HG03103 (cell line): ENCODE data around the gene GBGT1.
A peak's percentile ranks its signal among the peaks of the same experiment; 100 is the strongest.

Source experiments
- ATAC-seq: cut with Tn5 transposase; IDR thresholded peaks from one replicate; pipeline ENCODE4 v1.9.1; 2021; ENCODE audit warnings: low read depth; ENCODE audit not compliant: unreplicated experiment

GBGT1 gene

GRCh38 chr9:133144904-133145851 is 18.5 kb downstream of the GBGT1 start:
- ATAC-seq = no peak

GRCh38 chr9:133144142-133144903 is 19.4 kb downstream of the GBGT1 start:
- ATAC-seq = peak; percentile 39

- no peak for ATAC-seq
Measured at GRCh38 chr9:133143639-133144141, 20.0 kb downstream of the GBGT1 start.

GRCh38 chr9:133142684-133143622 is 20.8 kb downstream of the GBGT1 start:
- no peak for ATAC-seq

GRCh38 chr9:133141833-133142595 is 21.7 kb downstream of the GBGT1 start:
- ATAC-seq = no peak

GRCh38 chr9:133140606-133141005 is 23.1 kb downstream of the GBGT1 start:
- ATAC-seq = no peak

GRCh38 chr9:133140174-133140505 is 23.6 kb downstream of the GBGT1 start:
- ATAC-seq = no peak

- ATAC-seq = no peak
Measured at GRCh38 chr9:133139246-133140173, 24.2 kb downstream of the GBGT1 start.

GRCh38 chr9:133137451-133138231 is 26.1 kb downstream of the GBGT1 start:
- ATAC-seq = no peak

GRCh38 chr9:133135146-133135745 is 28.5 kb downstream of the GBGT1 start:
- no peak for ATAC-seq

GRCh38 chr9:133134388-133135145 is 29.1 kb downstream of the GBGT1 start:
- no peak for ATAC-seq

- ATAC-seq = peak; percentile 86
Measured at GRCh38 chr9:133133681-133134387, 29.9 kb downstream of the GBGT1 start.

GRCh38 chr9:133132174-133132573 is 31.5 kb downstream of the GBGT1 start:
- no peak for ATAC-seq

GRCh38 chr9:133131506-133131905 is 32.2 kb downstream of the GBGT1 start:
- ATAC-seq = no peak

- no peak for ATAC-seq
Measured at GRCh38 chr9:133130685-133131244, 32.9 kb downstream of the GBGT1 start.
